ENCODE data around the gene VPS37C. TPM values are rescaled to one million over a fixed set of nuclear protein-coding genes. Genes with fewer than 3 reads are reported as not detected.
"Not testable (repeated sequence)": the region's sequence is repeated elsewhere in the genome, so short reads cannot be mapped to it uniquely, and the experiment has no call there.

VPS37C gene
- total RNA-seq, 8 experiments from 2014 or later = 6.8 to 13.9 (median 11.0) TPM

DNA sequence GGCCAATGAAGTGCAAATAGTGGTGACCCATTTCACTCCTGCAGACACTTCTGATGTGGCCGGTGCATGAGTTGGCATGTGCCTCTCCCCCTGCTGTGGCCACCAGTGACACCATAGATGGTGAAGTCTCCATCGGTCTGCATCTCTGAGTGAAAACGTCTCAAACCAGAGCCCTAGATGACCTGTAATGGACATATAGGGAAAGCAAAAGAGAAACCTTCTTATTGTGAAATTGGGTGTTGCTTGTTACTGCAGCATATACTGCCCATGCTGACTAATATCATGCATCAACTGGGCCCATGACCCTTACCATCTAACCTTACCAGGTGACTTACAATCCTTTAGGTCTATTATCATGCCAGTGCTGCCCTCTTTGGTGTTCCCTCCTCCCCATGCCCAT lies 11.7 kb upstream of the VPS37C start:
- no peak overlapping the region for H3K27ac ChIP-seq
- no peak for ATAC-seq (replicated peaks in 6 of 8)
- in situ Hi-C loops (cut with MboI; ENCODE audit: low pct_unique_long_range_greater_than_20kb in 2 of 9, low sequenced_read_pairs in 9 of 9, unreplicated experiment in 9 of 9) = loop anchor here in 1 of 9 experiments (25.0 kb wide), 1 partner anchor 336 kb away; the partner anchor contains the start of gene CCDC86
- H3K4me1 ChIP-seq (replicated peaks in 1 of 2) = no peaks in the 10 kb centered on the region
- H3K4me3 ChIP-seq = no peak overlapping the region
- WGBS, 10 experiments = 25 to 86% (median 82%) methylated on average over 1 to 3 of the region's 3 CpGs; no CpG with 5 or more reads in 6 of the 10 experiments

DNA sequence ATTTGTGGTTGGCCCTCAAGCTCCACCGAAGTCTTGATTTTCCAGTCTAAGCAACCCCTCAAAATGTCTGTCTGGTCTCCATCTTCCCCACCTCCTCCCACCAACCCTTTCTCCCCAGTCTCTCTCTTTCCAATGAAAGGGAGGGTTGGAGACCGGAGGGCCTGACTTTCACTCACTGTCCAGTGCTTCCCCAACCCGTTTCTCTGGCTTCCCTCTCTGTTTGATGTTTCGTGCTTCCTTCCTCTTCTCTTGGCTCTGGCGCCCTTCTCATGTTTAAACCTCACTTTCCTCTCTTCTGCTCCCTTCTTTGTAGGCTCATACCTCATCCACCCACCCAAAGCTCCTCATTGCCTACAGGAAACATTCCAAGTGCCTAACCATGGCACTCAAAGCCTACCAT lies 11.1 kb upstream of the VPS37C start:
- Histone ChIP-seq H3K4me1 (replicated peaks in 1 of 2) (no peaks in the 10 kb centered on the region), H3K4me3 (no peak overlapping the region), H3K27ac (no peak overlapping the region)
- in situ Hi-C loops (cut with MboI; ENCODE audit: low pct_unique_long_range_greater_than_20kb in 2 of 9, low sequenced_read_pairs in 9 of 9, unreplicated experiment in 9 of 9) = loop anchor here in 1 of 9 experiments (25.0 kb wide), 1 partner anchor 335 kb away; the partner anchor contains the start of gene CCDC86
- WGBS, 10 experiments = 0 to 77% (median 65%) methylated on average over 1 to 5 of the region's 5 CpGs; no CpG with 5 or more reads in 2 of the 10 experiments
- ATAC-seq (replicated peaks in 6 of 8) = no peak

DNA sequence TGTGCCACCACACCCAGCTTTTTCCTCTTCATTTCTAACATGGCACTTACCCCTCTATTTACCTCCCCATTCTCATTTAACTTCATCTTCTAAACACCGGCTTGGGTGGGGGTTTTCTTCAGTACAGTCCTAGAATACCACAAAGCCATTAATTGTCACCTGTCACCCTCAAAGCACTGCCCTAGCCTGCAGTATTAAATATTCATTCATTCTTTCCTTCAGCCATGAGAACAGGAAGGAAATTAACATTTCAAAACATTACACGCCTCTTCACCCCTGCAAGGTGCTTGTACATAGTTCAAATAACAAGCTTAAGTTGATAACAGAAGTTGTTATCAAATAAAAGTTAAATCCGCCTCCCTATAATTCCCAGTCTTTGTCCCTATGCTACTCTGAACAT lies 10.7 kb upstream of the VPS37C start:
- Histone ChIP-seq H3K4me3 (no peak overlapping the region), H3K27ac (no peak overlapping the region), H3K4me1 (replicated peaks in 1 of 2) (no peaks in the 10 kb centered on the region)
- WGBS, 10 experiments = 7 to 80% (median 61%) methylated on average over 1 to 3 of the region's 3 CpGs
- ATAC-seq (replicated peaks in 6 of 8) = peak in 3 of 8 experiments; percentile 18 to 39 (median 27)
- in situ Hi-C loops (cut with MboI; ENCODE audit: low pct_unique_long_range_greater_than_20kb in 2 of 9, low sequenced_read_pairs in 9 of 9, unreplicated experiment in 9 of 9) = loop anchor here in 1 of 9 experiments (25.0 kb wide), 1 partner anchor 335 kb away; the partner anchor contains the start of gene CCDC86

DNA sequence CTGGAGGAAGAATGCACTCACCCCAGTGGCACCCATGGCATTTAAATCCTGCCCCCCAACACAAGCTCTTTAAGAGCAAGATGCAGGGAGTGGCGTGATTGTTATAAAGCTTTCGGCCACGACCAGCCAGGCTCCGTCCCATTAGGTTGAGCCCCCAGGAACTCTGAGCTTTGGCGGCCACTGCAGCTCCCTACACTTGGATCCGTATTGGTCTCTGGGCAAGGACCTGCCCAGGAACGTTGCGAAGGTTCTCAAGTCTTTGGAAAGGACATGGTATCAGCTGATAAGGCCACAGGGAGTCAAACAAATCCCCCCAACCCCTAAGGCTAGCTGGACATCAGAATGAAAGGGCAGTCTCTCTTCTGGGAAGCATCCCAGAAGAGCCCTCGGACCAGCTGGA lies 9.3 kb upstream of the VPS37C start:
- H3K4me1 ChIP-seq (replicated peaks in 1 of 2) = no peaks in the 10 kb centered on the region
- 20 to 77% (median 59%) methylated on average over 1 to 9 of the region's 9 CpGs; no CpG with 5 or more reads in 3 of the 10 experiments for WGBS, 10 experiments
- in situ Hi-C loops (cut with MboI; ENCODE audit: low pct_unique_long_range_greater_than_20kb in 2 of 9, low sequenced_read_pairs in 9 of 9, unreplicated experiment in 9 of 9) = loop anchor here in 1 of 9 experiments (25.0 kb wide), 1 partner anchor 333 kb away; the partner anchor contains the start of gene CCDC86

DNA sequence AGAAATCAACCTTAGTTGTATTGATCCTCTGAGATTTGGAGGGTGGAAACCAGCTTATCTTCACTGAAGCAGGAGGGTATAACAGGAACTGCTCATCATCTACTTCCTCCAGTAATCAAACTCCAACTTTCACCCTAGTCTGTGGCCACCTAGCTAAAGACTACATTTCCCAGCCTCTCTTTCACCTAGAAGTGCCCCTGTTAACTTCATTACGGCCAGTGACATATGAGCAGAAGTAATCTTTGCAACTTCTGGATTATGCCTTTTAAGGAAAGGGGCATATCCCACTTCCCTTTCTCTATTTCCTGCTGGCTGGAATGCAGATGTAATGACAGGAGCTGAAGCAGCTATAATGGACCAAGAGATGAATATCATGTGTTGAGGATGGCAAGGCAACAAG lies 7.6 kb upstream of the VPS37C start:
- H3K27ac ChIP-seq = no peak overlapping the region
- ATAC-seq (replicated peaks in 6 of 8) = peak in 1 of 8 experiments; percentile 11
- H3K4me1 ChIP-seq (replicated peaks in 1 of 2) = no peaks in the 10 kb centered on the region
- no peak overlapping the region for H3K4me3 ChIP-seq
- WGBS, 10 experiments = 60 to 100% (median 100%) methylated on average over 1 of the region's 1 CpG; no CpG with 5 or more reads in 5 of the 10 experiments
- in situ Hi-C loops (cut with MboI; ENCODE audit: low pct_unique_long_range_greater_than_20kb in 2 of 9, low sequenced_read_pairs in 9 of 9, unreplicated experiment in 9 of 9) = loop anchor here in 1 of 9 experiments (25.0 kb wide), 1 partner anchor 331 kb away; the partner anchor contains the start of gene CCDC86

More for the DNA sequence above, 9.3 kb upstream of the VPS37C start:
- ATAC-seq (replicated peaks in 6 of 8) = no peak
- H3K4me3 ChIP-seq = no peak overlapping the region
- H3K27ac ChIP-seq = no peak overlapping the region

DNA sequence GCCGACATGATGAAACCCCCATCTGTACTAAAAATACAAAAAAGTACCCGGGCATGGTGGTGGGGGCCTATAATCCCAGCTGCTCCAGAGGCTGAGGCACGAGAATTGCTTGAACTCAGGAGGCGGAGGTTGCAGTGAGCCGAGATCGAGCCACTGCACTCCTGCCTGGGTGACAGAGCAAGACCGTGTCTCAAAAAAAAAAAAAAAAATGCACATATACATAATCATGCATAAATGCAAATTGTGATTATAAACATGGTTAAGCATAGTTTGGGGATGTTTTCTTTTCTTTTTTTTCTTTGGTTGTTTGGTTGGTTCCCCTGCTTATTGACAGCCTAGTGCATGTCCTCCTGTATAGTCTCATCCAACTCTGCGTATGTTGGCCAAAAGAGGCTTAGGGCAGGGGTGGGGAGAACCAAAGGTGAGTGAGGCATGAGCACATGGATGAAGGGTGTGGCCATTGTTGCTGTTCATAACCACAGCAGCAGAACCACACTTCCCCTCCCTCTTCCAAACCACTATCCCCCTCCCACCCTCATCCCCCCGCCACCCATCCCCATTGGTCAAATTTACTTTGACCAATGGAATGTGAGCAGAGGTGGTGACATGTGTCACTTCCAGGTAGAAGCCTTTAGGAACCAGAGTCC lies 6.9 kb upstream of the VPS37C start:
- ATAC-seq (replicated peaks in 6 of 8) = peak in 3 of 8 experiments; percentile 58 to 80 (median 68)

DNA sequence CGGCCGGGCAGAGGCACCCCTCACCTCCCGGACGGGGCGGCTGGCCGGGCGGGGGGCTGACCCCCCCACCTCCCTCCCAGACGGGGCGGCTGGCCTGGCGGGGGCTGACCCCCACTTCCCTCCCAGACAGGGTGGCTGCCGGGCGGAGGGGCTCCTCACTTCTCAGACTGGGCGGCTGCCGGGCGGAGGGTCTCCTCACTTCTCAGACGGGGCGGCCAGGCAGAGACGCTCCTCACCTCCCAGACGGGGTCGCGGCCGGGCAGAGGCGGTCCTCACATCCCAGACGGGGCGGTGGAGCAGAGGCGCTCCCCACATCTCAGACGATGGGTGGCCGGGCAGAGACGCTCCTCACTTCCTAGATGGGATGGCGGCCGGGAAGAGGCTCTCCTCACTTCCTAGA lies 5.1 kb upstream of the VPS37C start:
- in situ Hi-C loops (cut with MboI; ENCODE audit: low pct_unique_long_range_greater_than_20kb in 2 of 9, low sequenced_read_pairs in 9 of 9, unreplicated experiment in 9 of 9) = loop anchor here in 1 of 9 experiments (25.0 kb wide), 1 partner anchor 329 kb away; the partner anchor contains the start of gene CCDC86
- H3K27ac ChIP-seq; ATAC-seq (replicated peaks in 6 of 8); H3K4me1 ChIP-seq (replicated peaks in 1 of 2); H3K4me3 ChIP-seq: not testable (repeated sequence)
- no CpG with 5 or more reads among the region's 31 CpGs for WGBS, 10 experiments

More for the DNA sequence above, 6.9 kb upstream of the VPS37C start:
- Histone ChIP-seq H3K4me3 (no peak overlapping the region), H3K4me1 (replicated peaks in 1 of 2) (no peaks in the 10 kb centered on the region), H3K27ac (no peak overlapping the region)
- in situ Hi-C loops (cut with MboI; ENCODE audit: low pct_unique_long_range_greater_than_20kb in 2 of 9, low sequenced_read_pairs in 9 of 9, unreplicated experiment in 9 of 9) = loop anchor here in 1 of 9 experiments (25.0 kb wide), 1 partner anchor 331 kb away; the partner anchor contains the start of gene CCDC86
- 20 to 100% (median 83%) methylated on average over 1 to 7 of the region's 9 CpGs; no CpG with 5 or more reads in 4 of the 10 experiments for WGBS, 10 experiments

DNA sequence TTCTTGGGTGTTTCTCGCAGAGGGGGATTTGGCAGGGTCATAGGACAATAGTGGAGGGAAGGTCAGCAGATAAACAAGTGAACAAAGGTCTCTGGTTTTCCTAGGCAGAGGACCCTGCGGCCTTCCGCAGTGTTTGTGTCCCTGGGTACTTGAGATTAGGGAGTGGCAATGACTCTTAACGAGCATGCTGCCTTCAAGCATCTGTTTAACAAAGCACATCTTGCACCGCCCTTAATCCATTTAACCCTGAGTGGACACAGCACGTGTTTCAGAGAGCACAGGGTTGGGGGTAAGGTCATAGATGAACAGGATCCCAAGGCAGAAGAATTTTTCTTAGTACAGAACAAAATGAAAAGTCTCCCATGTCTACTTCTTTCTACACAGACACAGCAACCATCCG lies 4.6 kb upstream of the VPS37C start:
- in situ Hi-C loops (cut with MboI; ENCODE audit: low pct_unique_long_range_greater_than_20kb in 2 of 9, low sequenced_read_pairs in 9 of 9, unreplicated experiment in 9 of 9) = loop anchor here in 1 of 9 experiments (25.0 kb wide), 1 partner anchor 328 kb away; the partner anchor contains the start of gene CCDC86
- H3K4me1 ChIP-seq (replicated peaks in 1 of 2); ATAC-seq (replicated peaks in 6 of 8); H3K27ac ChIP-seq; H3K4me3 ChIP-seq: not testable (repeated sequence)
- WGBS, 10 experiments = 33% methylated on average over 1 of the region's 7 CpGs; no CpG with 5 or more reads in 9 of the 10 experiments

DNA sequence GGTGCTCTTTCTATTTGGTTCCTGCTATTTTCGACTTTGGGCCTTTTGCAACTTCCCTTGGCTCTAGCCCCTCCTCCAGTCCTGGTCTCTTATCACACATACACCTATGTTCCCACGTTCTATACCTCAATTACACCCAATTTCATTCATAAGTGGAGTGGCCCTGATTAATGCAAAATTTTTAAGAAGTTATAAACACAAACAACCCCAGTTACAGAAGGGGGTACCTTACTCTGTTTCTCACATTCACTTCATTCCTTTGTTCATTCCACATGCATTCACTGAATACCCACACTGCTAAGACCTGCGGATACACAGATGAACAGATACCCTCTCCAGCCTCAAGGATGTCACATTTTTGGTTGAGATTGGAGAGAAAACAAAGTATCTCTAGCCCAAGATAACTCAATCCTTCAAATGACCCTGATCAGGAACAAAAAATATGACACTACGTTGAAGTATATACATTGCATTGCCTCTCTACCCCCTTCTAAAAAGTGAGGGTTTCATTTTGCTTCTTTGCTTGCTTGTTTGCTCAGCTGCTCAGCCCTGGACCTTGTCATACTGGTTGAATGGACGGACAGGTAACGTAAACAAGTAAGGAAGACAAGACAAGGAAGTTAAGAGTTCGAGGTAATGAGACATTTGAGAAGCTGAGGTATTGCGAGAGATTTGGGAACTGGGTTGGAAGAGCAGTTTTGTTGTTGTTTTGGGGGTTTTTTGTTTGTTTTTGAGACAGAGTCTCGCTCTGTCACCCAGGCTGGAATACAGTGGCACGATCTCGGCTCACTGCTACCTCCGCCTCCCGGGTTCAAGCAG lies 3.6 kb upstream of the VPS37C start:
- H3K27ac ChIP-seq = no peak overlapping the region
- no peak for ATAC-seq (replicated peaks in 6 of 8)
- no peak overlapping the region for H3K4me3 ChIP-seq
- in situ Hi-C loops (cut with MboI; ENCODE audit: low pct_unique_long_range_greater_than_20kb in 2 of 9, low sequenced_read_pairs in 9 of 9, unreplicated experiment in 9 of 9) = loop anchor here in 1 of 9 experiments (25.0 kb wide), 1 partner anchor 328 kb away; the partner anchor contains the start of gene CCDC86
- WGBS, 10 experiments = 50 to 92% (median 73%) methylated on average over 2 to 12 of the region's 13 CpGs
- peaks cover 7 to 13% of the 10 kb centered on the region in 2 donors for H3K4me1 ChIP-seq (replicated peaks in 1 of 2)

DNA sequence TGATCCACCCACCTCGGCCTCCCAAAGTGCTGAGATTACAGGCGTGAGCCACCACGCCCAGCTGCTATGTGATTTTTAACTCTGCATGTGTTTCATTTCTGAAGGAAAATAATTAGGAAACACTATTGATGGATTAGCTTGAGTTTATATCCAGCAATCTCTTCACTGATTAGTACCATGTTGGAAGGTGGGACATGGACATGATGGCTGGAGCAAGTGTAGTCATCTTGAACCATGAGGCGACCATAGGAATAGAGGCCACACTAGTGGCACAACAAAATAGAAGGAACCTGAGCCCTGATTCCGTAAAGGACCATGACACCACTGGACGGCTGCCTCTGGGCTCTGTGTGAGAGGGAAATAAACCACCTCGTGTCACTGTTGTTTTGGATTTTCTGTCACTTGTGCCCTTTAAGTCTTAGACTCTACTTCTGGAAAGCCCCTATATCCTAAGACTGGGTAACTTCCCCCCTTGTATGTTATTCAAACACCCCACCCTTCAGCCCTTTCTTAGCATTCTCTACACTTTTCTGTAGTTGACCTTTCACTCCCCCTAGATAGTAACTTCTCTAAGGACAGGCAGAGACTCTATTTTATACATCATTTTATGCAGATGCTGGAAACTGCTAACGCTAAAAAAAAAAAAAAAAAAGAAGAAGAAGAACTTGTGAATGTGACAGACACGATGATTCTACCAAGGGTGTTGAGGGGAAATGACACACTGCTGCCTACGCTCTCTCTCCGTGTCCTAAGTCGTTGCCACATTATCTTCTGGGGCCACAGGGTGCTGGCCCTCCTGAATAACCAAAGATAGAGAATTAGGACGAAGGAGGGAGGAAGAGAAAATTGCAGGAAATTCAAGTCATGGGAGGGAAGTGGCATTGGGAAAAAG lies 2.7 kb upstream of the VPS37C start:
- Histone ChIP-seq H3K4me3 (no peak overlapping the region), H3K27ac (no peak overlapping the region), H3K4me1 (replicated peaks in 1 of 2) (peaks cover 7 to 13% of the 10 kb centered on the region in 2 donors)
- in situ Hi-C loops (cut with MboI; ENCODE audit: low pct_unique_long_range_greater_than_20kb in 2 of 9, low sequenced_read_pairs in 9 of 9, unreplicated experiment in 9 of 9) = loop anchor here in 1 of 9 experiments (25.0 kb wide), 1 partner anchor 327 kb away; the partner anchor contains the start of gene CCDC86
- ATAC-seq (replicated peaks in 6 of 8) = no peak
- WGBS, 10 experiments = 41 to 93% (median 74%) methylated on average over 2 to 11 of the region's 13 CpGs

DNA sequence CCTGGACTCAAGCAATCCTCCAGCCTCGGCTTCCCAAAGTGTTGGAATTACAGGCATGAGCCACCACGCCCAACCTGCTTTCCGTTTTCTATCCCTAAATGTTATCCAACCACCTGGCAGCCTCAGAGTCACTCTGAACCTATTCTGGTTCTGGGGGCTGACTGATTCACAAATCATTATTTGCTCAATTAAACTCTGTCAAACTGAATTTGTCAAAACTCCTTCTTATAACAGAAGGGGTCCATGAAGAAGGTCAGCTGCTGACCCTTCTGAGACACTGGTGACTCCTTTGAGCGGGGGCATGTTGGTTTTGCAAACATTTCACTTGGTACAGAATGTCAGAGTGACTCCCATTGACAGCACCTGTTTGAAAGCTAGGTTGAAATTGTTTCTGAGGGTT lies 1.8 kb upstream of the VPS37C start:
- 60 to 100% (median 84%) methylated on average over 1 to 4 of the region's 4 CpGs; no CpG with 5 or more reads in 2 of the 10 experiments for WGBS, 10 experiments

More for the DNA sequence above, 1.8 kb upstream of the VPS37C start:
- no peak for ATAC-seq (replicated peaks in 6 of 8)
- H3K4me3 ChIP-seq = no peak overlapping the region
- in situ Hi-C loops (cut with MboI; ENCODE audit: low pct_unique_long_range_greater_than_20kb in 2 of 9, low sequenced_read_pairs in 9 of 9, unreplicated experiment in 9 of 9) = loop anchor here in 1 of 9 experiments (25.0 kb wide), 1 partner anchor 326 kb away; the partner anchor contains the start of gene CCDC86
- H3K4me1 ChIP-seq (replicated peaks in 1 of 2) = peaks cover 7 to 13% of the 10 kb centered on the region in 2 donors
- H3K27ac ChIP-seq = no peak overlapping the region
